GM18873 (cell line): Measurements from ENCODE around the gene PRDM16.

Experiments
- ATAC-seq: cut with Tn5 transposase; IDR thresholded peaks from one replicate; pipeline ENCODE4 v1.9.1; 2021; ENCODE audit warnings: mild to moderate bottlenecking, moderate library complexity, moderate number of reproducible peaks; ENCODE audit not compliant: unreplicated experiment, low FRiP score

PRDM16 gene

DNA sequence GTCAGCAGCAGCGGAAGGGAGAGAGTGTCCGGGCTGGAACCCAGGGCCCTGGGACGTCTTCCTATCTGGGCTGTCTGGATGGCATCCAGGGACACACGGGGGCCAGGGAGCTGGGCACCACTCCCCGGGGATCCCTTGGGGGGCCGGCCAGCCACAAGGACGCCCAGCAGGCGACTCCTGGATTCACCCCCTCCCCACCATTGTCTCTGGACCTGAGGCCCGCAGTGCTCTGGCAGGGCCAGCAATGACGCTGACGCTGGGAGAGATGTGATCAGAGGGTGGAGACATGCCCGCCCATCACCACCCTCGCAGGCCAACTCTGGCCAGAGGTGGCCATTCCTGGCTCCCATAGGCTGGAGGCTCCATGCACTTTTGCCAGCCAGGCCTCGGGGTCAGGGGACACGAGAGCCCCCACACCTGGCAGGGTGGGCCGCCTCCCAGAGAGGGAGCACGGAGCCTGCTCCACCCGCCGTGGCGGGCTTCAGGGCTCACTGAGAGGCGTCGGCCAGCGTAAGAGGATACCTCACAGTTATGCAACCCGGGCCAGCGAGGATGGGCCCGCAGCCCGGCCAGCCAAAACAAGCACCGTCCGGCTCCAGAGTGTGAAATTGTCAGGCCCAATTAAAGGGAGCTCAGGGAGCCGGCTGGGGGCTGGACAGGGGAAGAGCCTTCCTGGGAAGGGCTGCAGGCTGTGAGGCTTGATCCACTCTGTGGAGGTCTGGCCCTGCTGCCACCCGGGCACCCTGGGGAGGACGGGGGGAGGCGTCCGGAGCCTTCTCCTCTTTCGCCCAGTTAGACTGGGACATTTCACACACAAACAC lies 37.4 kb upstream of the PRDM16 start:
- no peak for ATAC-seq

DNA sequence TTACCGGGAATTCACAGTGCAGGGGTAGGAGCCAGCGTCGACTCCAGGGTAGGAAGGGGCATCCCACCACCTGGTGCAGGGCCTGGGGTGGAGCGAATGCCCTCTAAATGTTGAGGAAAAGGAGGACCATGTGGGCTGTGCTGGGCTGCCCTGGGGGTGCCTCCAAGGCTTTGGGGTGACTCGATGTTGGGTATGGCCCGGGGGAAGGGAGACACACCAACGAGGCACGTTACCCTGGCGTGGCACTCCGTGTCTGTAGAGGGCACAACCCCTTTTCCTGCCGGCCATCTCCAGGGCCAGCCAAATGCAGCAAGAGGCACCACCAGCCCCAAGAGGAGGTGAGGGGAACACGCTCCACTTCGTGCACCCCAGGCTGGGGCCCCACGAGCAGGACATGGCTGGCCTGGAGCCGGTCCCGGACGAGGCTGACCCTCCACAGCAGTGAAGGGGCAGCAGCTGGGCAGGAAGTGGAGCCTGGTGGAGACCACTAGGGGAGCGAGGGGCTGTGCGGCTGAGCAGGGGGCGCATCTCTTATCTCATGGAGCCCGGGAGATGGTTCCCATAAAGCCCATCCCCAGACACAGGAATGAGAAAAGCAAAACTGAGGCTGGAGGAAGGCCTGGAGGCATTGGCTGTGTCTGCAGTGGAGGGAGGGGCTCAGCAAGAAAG lies 36.5 kb upstream of the PRDM16 start:
- no peak for ATAC-seq

DNA sequence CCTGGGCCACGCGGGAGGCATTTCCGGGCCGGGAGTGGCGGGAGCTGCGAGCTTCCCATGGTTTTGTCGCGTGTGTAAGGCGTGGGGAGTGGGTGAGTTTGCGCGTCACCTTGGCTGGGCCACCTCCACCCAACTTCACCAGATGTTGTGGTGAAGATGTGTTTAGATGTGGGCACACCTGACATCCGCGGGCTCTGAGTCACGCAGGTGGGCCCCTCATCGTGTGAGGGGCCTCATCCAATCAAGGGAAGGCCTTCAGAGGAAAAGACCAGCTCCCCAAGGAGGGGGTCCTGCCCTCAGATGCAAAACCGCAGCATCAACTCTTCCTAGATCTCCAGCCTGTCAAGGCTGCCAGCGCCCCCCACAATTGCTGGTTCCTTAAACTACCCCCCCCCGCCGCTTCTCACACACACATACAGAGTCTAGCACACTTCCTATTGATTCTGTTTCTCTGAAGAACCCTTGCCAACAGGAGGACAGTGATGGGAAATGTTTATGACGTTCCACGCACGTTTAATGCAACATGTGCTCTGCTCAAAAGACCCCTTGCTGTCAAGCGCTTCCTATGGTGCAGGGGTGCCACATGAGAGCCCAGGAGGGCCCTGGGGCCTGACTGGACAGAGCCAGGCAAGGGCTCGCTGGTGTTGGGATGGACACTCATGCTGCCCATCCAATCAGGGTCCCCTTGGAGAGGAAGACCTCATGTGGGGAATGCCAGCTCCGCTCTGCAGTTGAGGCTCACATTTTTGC lies 35.8 kb upstream of the PRDM16 start:
- ATAC-seq, result no peak

DNA sequence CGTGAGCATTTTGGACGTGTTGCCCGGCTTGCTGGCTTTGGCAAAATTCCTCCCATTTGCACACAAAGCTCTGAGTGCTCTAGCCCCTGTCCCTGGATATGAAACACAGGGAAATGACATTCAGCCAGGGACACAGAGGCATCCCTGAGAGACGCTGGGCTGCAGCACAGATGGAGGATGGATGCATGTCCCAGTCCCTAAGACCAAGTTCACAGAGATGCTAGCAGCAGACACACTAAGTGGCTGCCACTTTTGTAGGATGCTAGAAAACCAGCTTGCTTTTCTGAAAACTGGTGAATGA lies 35.3 kb upstream of the PRDM16 start:
- ATAC-seq, result no peak

DNA sequence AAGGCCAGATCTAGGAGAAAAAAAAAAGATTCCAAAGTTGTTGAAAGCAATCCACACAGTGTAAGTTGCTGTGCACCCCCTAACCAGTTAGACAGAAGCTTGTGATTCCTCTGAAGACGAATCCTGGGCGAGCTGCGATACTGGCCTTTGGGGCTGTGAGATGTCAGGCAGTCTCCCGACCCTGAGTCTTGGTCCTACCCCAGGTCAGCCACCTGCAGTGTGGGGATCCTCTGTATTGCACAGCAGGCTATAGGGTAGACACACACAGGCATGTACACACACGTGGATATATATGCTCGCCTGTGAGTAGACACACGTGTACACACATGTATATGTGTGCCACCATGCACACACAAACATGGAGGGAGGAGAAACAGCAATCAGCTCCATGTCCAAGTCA lies 34.8 kb upstream of the PRDM16 start:
- ATAC-seq, result no peak

DNA sequence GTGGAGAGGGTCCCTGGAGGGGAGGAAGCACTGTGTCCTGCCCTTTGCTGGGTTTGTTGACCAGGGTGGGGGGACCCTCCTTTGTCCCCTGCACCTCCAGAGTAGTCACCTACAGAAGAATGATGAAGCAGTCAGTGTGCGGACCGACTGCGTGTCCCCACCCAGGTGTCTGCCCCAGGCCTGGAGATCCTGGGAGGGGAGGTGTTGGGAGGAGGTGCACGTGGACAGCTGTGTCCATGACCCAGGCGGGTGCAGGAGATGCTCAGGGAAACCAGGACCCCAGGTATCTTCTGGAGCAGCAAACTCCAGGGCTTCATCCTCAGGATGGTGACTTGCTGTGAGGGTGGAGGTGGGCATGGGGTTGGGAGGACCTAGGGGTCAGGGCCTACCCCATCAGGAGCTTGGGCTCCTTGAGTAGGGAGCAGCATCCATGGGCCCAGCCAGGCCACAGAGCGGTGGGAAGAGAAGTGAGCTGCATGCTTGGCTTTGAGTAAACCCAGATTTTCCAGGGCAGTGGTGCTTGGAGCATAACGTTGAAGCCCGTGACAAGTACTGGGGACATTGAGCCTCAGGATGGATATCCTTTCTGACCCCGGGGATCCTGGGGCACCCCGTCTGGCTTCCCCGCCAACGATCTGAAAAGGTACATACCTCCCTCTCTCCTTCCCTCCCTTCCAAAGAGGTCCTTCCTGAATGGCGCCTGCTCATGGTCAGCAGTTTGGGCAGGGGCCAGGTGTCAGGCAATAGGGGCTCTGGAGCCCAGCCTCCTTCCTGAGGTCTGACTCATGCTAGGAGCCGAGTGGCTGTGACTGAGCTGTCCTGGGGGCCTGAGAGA lies 34.1 kb upstream of the PRDM16 start:
- ATAC-seq, result no peak

DNA sequence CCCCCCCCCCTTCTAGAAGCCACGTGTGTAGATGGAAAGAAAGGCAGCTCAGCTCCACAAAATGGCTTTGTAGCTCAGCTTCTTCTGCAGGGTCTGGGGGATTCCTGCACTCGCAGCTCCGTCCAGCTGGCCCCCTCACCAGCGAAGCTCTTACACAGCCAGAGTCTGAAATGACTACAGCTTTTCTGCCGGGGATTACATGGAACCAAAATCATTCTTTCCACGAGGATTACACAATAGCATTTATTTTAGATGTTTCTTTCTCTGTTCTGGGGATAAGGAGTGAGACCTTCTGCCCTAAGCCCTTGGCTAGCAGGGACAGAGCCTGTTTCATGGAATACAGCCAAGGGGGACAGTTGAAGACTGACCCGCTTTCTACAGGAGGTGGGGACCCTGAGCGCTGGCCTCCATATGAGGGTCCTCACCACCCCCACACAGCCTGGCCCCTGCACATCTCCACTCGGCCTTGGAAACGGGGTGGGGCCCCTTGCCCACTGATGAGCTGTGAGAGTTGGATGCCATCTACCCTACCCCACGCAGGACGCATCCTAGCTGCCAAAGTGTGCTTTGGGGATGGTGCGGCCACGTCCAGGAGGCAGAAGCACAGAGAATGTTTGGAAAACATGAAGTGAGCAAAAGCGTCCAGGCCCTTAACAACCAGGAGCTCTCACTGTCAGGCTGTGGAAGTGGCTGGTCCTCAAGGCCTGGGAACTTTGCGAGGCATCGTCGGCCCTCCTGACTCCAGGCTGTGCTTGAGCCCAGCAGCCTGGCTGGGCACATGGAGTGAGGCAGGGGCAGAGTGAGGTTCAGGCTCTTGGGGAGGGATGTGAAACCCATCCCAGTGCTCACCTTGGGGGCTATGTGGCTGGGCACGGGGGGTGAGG lies 33.2 kb upstream of the PRDM16 start:
- ATAC-seq, result no peak

DNA sequence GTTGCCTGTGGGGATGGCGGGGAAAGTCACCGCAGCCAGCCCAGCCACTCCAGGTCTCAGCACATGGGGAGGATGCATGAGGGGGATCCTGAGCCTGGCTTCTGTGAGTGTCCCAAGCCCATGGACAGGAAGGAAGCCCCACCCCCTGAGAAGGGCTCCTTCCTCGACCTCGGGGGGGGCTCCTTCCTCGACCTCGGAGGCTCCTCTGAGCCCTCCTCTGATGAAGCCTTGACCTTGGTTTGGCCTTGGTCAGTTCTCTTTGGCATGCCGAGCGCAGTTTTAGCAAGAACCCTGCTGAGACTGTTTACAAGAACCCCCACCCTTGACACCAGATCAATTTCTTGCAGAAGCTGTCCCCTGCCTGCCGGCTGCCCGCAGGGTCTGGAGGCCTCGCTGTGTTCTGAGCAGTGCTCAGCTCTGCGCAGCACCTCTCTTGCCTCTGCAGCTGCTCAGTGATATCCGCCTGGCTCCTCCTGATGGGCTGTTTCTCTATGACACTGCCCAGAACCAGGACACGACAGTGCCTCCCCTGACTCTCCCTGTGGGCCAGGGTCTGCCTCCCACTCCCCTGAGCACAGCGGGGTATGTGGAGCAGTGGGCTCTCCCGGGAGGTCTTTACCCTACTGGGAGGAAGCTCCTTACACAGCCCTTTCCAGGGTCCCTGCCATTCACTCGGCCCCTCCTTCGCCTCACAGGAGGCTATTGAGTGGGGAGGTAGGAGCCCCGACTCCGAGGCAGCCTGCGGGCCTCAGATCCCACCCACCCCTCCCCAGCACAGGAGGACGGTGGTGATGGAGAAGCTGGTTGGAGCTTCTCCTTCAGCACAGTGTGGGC lies 32.3 kb upstream of the PRDM16 start:
- ATAC-seq, result no peak

DNA sequence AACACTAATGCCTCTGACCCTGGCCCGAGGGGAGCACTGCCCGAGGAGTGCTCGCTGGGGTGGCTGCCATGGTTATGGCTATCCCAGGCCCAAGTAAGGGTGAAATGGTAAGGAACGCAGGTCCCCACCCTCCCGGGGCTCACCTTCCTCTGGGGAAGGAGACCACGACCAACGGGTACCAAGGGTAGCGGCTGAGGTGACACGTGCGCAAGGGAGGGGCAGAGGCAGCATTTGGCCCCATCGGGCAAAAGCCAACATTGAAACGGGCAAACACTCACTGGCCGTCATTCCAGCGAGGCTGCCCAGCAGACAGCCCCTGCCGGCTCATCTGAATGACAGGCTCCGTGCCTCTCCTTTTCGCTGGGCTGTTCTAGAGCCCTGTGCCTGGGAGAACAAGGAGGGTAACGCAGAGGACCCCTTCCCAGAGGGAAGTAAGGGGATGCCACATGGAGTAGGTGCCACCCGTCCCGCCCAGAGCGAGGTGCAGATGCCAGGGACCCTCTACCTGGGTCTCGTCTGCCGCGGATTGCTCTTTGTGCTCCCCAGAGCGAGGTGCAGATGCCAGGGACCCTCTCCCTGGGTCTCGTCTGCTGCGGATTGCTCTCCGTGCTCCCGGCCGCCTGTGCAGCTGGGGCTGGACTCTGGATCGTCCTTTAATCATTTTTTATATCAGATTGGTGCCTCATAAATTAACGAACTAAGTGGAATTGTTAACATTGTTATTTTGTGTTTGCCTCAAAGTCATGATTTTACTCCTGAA lies 31.5 kb upstream of the PRDM16 start:
- ATAC-seq, result no peak

DNA sequence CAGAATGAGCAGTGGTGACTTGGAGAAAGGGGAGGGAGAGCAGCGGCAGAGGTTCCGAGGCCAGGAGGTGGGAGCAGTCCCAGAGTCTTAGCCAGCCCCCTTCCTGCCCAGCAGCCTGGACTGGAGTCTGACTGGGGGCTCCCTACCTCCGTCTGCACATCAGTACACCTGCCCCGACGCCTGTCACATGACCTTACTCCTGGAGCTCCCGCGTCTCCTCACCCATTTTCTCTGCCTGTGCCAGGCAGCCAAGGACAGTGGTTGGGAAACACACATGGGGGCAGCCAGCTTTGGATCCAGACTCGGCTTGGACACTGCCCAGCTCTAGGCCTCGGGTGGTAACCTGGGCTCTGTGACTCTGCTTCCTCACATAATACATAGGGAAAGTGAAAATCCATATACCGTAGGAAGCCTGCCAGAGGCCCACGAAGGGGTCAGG lies 30.9 kb upstream of the PRDM16 start:
- no peak for ATAC-seq

DNA sequence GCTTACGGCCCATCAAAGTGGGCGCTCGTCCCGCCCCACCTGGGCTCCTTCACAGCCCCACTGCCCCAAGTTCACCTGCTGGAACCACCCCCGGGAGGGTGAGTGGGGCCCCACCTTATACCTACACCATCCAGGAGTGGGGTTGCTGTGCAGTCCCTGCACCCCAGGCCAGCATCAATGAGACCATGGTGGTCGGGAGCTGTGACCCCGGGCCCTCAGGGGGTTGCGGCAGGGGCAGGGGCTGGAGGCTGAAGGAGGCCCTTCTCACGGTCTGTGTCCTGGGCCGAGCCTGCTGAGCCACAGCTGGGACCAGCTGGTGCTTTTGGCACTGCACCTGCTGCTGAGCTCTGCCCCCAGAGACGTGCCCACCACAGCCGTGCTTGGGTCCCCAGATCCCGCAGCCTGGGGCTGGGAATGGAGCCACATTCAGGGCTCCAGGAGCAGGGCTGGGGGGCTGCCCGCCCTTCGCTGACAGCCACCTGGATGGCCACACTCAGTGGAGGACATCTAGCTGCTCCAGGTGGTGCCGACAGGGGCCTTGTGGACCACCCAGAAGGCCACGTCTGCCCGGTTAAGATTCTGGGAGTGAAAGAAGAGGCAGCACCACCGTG lies 30.3 kb upstream of the PRDM16 start:
- ATAC-seq, result no peak

DNA sequence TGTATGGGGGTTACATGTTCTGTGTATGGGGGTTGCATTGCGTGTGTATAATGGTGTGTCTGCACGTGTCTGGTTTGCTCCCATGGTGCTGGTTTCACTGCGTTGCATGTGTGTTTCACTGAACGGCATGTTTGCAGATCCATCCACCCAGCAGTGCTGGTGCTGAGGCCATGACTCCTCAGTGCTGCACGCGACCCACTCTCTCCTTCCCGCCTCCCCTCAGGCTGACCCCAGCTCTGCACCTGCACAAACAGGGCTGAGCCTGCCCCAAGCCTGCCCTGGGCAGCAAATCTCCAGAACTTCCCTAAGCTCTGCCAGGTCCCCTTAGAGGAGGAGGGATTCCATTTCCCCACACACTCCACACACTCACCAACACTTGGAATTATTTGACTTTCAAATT lies 29.0 kb upstream of the PRDM16 start:
- no peak for ATAC-seq

DNA sequence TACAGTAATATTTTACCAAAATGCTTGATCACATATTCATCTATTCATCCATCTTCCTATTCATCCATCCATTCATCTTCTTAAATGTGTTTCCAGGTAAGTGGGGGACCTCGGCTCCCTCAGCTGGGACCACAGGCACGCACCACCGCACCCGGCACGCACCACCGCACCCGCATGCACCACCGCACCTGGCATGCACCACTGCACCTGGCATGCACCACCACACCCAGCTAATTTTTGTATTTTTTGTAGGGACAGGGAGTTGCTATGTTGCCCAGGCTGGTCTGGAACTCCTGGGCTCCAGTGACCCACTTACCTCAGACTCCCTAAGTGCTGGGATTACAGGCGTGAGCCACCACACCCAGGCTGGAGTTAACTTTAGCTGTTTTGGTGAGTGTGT lies 26.5 kb upstream of the PRDM16 start:
- no peak for ATAC-seq

DNA sequence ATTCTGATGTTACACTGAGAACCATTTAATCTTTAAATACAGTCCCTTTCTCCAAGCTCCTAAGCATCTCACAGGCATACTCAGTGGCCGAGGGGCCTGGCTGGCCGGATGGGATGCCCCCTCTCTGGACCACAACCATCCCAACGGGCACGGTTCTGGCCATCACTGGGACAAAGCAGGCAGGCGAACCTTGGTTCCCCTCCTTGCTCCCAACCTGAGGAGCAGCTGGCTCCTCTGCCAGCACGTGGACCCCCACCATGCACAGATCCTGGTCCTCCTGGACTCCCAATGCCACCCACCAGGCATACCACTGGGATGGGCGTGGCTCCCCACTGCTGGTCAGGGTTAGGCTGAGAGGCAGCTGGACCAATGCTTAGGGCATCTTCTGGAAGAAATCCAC lies 19.8 kb upstream of the PRDM16 start:
- ATAC-seq, result no peak

DNA sequence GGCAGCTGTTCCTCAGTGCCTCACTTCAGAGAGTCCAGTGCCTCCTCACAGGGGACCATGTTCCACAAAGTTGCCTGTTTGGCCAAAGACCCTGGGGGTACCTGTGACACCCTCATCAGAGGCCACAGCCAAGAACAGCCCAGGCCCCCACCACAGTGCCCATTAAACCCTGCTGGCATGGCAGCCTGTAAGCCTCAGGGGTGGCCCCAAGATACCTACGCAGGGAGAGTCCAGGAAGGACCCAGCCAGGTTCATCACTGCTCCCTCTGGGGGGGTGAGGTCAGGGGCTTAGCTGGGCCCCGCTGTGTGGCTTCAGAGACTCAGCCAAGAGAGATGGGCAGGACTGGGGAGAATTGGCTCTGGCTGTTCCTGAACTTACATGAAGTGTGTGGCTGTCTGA lies 19.1 kb upstream of the PRDM16 start:
- ATAC-seq, result no peak

DNA sequence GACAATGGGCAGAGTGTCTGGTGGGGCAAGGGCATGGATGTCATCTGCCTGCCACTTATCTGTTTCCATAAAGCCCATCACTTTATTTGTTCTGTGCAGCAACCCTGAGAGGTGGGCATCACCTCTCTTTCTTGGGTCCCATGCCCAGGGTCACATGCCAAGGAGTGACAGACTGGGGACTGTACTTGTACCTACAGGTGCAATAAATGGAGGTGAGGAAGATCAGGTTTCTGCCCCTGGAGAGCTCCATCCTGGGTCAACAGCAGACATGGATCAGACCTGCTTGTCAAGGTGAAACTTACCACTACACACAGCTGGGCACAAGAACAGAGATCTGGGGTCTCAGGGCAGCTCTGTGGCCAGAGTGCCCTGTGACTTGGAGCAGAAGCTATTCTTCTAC lies 18.4 kb upstream of the PRDM16 start:
- no peak for ATAC-seq

DNA sequence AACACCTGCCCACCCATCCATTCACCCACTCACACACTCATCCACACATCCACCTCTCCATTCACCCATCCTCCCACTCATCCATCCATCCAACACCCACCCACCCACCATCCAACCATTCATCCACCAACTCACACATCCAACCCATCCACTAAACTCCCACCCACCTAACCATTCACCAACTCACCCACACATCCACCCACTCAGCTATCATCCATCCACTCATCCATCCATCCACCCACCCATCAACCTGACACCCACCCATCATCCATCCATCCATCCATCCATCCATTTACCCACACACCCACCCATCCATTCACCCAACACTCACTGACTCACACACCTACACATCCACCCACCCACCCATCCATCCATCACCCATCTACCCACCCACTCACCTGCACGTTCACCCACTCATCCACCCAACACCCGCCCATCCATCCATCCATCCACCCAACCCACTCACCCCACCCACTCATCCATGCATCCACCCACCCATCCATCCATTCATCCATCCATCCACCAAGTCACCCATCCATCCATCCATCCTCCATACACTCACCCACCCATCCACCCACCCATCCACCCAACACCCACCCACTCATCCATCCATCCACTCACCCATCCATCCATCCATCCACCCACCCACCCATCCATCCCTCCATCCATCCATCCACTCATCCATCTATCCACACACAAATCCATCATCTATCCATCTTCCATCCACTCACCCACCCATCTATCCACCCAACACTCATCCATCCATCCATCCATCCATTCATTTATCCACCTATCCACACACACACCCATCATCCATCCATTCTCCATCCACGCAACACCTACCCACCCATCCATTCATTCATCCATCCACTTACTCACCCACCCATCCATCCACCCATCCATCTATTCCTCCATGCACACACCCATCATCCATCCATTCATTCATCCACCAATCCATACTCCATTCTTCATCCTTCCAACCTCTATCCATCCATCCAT lies 17.4 kb upstream of the PRDM16 start:
- no peak for ATAC-seq
